HG03342 (cell line): Measurements from ENCODE around the gene CHIT1.

ENCODE experiments used
- ATAC-seq: cut with Tn5 transposase; IDR thresholded peaks from one replicate; pipeline ENCODE4 v1.9.1; 2021; ENCODE audit warnings: mild to moderate bottlenecking, moderate library complexity; ENCODE audit not compliant: unreplicated experiment

CHIT1 gene

DNA sequence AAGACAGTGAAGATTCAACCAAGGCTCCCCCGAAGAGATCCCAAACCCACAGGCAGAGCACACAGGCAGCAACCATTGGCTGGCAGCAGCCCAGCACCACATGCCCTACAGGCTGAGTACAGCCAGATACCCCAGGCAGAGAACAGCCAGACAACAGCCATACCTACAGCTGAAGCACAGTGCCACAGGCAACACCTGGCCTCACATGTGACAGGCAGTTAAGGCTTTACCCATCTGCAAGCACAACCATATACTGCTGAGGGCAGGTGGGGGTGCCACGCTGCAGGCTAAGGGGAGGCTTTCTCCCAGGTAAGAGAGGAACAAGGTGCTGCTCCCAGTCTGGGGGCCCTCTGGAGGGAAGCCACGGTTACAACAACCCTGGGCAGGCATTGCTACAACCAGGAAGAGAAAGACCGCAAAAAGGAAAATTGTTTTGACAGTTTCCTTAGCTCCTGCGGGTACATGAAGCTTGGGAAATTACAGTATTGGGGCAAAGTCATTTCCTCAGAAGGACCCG, 12.3 kb downstream of the CHIT1 start:
- no peak for ATAC-seq

DNA sequence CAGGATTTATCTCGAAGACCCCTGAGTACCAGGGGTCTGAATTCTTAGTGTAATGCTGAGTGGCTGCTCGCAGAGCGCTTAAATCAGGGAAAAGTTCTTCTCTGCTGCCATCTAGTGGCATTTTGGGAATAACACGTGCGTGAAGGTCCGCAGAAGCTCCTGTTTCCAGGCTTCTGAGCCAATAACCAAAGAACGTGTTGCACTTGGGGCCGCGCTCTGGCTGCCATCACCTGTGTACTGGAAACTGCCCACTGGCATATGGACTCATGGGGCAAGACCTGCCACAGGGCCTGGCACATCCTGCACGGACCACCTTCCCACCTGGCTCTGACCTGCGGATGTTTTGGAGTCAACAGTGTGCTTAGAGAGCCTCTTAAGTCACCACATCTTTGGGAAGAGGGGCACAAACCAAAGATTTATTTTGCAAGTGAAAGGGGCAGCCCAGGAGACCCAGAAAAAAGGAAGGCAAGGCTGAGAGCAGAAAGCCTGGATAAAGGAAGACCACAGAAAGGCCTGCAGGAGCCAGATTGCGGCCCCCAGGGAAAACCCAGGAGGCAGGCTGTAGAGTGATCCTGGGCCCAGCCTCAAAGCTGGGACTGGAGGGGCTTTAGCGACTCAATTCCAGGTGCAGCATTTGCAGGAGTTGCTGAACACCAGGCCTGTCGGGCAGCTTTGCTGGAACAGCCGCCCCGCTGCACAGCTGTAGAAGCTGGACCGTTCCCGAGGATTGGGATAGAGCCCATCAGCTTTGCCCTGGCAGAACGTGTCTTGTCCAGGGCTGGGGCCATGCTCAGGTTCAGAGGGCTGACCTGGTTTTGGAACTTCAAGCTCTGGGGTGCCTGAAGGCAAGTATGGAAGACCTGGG, 13.0 kb downstream of the CHIT1 start:
- ATAC-seq: no peak

DNA sequence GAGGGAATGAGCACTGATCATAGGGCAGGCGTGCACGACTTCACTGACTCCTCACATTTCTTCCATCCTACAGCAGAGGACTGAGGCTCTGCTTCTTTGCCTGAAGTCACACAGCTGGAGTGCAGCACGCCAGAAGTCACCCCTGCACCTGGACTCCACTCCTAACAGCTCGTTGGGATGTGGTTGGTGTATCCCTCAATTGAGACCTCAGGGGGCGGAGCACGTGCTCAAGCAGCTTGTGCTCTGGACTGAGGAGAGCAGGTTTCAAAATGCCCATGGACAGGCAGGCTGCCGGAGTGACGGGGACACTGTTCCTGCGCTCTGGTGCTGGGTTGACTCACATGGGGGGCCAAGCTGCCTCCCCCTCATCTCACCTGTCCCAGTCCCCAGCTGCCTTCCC, 13.9 kb downstream of the CHIT1 start:
- ATAC-seq: no peak

DNA sequence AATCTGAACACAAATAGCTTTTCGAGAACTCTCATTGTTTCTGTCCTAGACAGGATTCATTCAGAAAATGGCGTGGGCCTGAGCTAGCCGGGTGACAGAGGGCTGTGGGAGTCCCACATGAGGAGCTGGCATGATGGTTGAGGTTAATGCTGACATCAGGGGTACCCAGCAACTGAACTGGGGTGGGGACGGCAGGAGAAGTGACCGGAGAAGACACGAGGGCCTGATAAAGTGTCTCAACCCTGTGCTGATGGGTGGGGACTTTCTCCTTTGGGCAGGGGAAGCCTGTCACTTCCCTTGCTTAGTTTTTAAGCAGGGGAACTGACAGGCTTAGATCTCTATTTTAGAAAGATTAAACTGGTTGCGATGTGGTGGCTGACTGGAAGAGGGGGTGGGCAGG, 14.6 kb downstream of the CHIT1 start:
- ATAC-seq: no peak

DNA sequence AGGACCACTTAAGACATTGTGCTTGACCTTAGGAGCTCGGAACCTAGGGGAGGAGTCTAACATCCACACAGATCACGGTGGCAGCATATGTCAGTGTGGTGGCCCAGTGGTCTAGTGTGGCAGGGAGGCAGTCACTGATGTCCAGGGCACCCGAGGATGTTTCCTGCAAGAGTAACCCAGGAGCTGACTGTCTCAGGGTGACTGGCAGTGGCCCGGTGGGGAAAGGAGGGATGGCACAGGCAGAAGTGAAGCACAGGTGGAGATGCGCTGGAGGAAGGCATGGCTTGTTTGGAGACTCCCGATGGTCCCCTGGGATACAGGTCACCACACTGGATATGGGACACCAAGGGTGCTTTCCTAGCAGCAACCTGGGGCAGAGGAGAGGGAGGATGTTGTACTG, 16.3 kb downstream of the CHIT1 start:
- ATAC-seq: no peak

DNA sequence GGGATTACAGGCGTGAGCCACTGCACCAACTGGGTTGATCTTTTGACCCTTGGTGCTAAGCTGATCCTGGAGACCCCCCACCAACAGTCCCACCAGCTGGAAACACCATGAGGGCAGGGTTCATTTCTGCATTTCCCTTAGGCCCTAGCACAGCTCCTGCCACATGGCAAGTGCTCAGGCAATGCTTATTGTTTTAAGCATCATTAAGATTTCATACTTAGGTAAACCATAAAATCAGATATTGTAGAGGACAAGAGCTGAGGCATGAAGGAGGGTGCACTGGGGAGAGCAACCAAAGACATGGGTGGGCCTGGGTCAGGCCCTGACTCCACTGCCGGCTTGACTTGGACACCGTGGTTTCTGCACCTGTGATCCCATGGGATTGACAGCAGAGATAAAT, 17.7 kb downstream of the CHIT1 start:
- ATAC-seq: no peak

DNA sequence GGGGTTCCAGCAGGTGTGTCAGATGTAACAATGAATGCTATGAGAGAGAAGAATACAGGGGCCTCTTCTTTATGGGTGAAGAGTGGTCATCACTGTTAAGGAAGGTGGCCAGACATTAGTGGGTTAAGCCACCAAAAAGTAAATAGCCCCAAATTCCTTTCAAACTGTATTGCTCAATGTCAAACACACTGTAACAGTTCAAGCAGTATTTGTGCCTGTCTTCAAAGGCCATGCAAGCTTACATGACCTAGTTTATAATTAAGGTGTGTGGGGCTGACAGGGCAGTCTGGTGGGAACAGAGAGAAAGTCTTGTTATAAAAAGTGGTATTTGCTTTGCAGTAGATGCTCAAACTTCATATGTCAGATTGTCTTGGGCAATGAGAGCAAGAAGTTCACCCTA, 18.5 kb downstream of the CHIT1 start:
- no peak for ATAC-seq

DNA sequence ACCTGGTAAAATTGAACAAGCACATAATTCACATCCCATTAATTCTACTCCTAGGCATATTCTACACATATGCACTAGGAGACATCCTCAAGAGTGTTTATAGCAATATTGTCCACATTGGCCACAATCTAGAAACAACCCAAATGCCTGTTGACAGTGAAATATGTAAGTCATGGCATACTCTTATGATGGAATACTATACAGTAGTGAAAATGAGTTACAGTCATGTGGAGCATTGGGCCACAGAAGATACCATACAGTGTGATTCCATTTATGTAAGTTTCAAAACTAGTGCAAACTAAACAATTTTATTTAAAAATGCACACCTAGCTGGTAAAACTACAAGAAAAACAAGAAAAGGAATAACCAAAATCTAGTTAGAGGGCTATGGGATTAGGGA, 19.1 kb downstream of the CHIT1 start:
- ATAC-seq: no peak

DNA sequence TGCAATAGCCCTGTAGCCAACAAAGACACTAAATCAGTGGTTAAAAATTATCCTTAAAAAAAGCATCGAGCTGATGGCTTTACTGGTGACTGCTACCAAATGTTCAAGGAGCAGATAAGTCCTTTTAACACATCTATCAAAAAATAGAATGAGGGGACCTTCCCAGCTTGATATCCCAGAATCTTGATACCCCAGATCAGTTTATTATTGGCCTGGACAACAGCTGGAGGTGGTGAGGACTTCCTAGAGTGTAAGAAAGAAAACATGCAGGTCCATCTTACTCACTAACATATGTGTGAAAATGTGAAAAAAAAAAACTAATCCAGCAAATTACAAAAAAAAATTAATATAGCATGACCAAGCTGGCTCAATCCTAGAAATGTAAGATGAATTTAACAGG, 21.3 kb downstream of the CHIT1 start:
- ATAC-seq: no peak

DNA sequence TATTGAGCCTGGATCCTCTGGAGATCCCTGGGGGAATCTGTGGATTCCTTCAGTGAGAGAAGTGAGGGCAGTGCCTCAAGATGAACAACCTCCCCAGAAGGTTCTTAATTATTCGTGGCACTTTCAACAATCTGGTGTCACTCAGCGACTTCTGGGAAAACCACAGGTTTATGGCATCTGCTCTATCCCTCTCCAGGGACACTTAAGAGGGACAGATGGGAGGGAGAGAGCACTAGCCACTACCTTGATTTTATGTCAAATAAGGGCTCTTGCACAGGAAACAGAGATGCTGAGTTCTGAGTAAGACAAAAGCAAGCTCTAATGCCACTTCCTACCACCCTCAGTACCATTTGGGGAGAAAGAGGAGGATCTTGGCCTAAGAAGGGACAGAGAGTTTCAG, 21.7 kb downstream of the CHIT1 start:
- no peak for ATAC-seq

DNA sequence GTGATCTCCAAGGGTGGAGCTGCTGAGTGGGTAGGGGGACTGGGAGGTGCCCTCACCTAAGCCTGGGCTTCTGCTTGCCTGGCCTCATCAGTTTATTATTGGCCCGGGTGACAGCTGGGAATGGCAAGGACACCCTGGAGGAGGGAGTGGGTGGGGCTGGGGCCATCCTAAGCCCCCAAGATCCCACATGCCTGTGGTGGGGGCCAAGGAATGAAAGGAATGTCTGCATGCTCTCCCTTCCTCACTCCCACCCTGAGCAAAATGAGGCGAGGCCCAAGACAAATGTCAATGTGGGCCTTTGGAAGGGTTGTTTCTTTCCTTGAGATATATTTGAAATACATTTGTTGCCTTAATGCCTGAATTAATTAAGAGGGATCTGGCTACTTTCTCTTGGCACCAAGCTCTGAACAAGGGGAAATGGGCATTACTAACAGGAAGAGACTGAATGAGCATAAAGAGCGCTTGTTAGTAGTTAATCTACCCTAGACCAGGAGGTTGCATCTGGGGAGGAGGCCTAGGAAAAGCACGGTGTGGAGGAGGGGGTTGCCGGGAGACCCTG, 23.3 kb downstream of the CHIT1 start:
- ATAC-seq: no peak

DNA sequence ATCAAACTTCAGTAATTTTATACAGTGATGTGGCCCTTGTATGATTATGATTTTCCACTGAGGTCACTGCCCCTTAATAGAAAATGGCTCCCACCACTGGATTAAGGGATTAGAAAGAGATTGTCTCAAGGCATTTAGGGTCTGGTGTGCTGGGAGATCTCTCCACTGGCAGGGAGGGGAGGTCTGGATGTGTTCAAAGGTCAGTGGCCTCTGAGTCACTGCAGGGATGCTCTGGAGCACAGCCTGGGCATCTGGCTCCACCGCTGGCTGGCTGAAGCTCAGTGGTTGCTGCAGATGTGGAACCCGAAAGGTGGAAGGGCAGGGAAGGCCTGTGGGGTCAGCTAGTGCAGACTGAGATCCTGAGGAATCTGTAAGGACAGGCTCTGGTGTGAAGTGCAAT, 24.7 kb downstream of the CHIT1 start:
- ATAC-seq: no peak

DNA sequence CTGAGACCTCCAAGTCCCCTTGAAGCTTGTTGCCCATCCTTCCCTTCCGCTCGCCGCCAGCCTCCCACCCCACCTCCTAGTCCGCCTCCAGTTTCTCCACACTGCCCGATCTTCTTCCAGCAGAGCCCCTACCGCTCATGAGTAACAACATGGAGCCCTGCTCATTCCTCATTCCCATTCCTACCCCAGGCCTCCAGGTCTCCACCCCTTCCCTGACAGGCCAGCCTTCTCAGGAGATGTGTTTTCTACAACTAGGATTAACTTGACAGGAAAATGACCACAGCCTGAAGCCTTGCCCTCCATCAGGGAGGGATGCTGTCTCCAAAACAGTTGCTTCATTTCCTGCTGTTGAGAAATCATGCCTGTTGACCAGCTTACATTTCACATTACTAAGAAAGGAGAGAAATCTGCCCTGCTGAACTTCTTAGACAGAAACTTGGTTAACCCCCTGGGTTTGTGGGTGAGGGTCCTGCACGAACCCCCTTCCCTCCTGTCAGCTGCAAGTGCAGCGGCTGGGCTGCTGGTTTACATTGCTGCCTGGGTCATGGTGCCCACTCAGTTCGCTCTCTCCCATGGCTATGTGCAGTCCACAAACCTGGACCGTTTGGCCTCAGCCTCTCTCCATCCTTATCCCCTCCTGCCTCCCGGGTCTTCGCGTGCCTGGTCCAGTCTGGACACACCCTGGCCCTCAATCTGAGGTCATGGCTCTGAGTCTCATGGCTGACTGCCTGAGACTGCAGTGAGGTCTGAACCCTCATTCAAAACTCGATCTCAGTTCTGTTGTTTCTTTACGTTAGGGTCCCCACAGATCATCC, 26.8 kb downstream of the CHIT1 start:
- ATAC-seq: no peak

DNA sequence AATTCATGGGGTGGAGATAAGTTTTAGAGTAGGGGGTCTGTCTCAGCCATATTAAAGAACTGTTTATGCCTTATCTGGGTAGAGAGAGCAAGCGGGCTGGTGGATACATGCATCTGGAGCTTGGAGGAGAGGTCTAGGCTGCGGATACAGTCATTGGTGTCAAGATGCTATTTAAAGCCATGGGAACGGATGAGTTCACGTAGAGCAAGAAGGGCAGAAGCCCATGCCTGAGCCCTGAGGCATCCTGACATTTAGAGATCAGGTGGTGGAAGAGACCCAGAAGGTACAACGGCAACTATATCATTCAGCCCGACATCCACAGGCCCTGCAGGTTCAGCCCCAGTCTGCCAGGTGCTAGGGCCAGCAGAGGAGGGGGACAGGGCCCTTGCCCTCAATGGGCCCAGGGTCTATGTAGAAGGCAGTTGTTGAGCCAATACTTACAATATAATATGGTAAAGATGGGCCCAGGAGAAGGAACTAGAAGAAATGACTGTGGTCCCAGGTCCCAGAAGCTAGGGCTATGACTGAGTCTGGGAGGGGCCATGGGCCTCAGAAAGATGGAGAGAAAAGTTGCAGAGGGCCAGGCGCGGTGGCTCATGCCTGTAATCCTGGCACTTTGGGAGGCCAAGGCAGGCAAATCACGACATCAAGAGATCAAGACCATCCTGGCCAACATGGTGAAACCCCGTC, 27.8 kb downstream of the CHIT1 start:
- no peak for ATAC-seq

DNA sequence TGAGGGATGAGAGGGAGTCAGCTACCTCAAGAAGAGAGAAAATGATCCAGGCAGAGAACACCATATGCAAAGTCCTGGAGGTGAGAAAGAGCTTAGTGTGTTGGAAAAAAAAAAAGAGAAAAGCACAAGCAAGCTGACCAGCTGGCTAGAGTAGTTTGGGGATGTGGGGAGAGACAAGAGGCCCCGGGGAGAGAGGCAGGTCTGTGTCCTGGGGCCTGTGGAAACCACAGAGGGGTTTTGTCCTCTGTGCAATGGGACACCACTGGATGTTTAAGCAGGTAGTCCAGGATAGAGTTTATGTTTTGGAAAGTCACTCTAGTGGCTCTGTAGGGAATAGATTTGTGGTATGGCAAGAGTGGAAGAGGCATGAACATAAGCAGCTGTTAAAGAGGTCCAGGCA, 28.6 kb downstream of the CHIT1 start:
- no peak for ATAC-seq

DNA sequence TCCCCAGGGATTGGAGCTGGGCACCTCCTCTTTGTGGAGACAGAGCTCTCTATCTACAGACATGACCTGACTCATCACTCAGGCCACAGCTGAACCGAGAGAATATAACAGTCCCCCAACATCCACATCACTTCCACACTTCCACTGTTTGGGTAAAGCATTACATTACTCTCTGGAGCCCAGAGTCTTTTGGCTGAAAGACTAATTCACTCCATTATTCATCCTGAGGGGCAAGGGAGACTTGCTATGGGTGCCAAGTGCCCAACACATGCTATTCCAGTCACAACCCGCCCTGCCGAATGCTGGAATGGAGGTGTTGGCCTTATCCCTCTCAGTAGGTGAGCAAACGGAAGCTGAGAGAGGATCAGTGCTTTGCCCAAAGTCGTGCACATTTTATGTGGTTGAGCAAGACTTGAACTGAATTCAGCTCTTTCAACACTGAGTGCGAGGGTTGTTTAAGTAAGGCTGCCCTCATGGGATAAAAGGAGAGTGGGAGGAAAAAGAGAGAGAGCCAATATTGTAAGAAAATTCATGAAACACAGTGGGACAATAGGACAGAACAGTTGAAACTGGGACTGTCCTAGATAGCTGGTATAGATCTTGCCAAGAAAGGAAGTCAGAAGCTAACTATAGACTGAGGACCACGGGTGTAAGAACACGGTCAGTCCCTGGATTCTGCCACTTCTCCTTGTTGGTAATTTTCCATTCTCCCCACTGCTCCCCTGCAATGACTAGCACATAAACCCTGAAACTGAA, 29.5 kb downstream of the CHIT1 start:
- no peak for ATAC-seq

DNA sequence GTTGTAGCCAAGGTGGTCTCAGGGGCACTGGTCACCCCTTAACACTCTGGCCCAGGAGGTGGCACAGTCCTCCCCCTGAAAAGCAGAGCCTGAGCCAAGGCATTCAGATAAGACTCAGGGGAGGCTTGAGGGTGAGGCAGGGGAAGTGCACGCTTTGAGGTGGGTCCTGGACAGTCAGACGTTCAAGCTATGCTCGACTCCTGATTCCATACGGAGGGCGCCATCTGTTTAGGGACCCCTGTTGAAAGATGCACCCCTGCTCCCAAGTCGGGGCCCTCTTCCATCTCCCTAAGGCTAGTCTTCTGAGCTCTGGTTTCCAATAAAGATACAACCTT, 30.0 kb downstream of the CHIT1 start:
- ATAC-seq: no peak

DNA sequence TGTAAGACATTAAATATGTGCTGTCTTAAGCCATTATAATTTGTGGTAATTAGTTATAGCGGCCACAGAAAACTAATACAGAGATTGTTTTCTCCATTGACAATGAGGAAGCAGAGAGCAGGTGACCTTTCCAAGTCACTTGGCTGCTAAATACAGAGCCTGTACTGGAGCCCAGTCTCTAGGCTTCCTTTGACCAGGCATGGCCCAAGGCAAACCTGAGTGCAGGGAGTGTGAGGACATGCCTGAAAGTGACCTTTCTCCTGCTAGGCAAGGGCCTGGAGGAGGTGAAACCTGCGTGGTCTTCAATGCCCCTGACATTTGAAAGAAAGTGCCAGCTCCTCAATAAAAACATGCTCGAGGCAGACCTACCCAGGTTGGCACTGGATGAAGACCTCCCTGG, 30.5 kb downstream of the CHIT1 start:
- no peak for ATAC-seq

DNA sequence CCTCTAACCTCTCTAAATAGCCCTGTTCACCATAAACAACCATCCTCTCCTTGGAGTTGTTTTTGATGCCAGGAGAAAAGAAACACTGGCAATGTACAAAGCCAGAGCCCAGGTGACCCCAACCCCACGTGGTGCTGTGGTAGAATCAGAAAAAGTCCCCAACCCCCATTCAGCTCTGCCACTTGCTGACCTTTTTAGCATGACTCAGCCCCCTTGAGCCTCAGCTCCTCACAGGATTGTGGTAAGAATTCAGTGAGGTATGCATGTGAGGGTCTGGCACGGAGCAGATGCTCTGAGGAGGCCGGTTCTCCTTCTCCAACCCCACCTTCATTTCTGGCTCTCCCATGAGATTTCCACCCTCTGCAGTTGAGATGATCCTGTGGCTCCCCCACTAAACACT, 31.8 kb downstream of the CHIT1 start:
- ATAC-seq: no peak

DNA sequence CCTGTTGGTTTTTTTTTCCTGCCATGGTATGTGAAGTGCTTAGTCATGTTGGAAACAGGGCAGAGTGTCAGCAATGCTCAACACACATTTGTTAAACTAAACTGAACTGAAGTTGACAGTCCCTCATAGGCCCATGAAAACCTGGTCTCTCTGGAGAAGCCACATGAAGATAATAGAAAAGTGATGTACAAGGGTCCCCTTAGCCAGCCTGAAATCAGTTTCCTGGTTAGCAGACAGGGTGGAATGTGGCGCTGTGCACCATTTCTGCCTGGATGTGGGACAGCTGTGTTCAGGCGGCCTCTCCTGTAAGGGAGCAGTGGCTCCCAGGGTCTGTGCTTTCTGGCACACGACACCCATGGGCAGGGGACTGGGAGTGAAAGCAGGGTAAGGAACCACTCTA, 33.1 kb downstream of the CHIT1 start:
- no peak for ATAC-seq

DNA sequence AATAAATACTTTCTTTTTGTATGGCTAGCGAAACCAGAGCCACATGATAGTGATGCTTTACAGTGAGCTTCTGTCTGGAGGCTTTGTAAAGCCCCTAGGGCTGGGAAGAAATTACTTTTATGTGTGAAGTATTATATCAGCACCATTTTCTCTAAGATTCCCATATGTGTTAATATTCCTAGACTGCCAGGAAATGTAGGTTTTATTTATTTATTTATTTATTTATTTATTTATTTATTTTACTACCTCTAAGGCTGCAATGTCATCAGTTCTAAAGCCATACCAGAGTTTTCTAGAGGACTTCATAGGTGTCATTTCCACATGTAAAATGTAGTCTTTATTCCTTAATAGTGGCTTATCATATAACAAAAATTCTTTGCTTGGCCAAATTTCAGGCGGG, 38.5 kb downstream of the CHIT1 start:
- no peak for ATAC-seq
